ENCODE measurements around the gene ANO1.
"Not testable (repeated sequence)": the region's sequence is repeated elsewhere in the genome, so short reads cannot be mapped to it uniquely, and the experiment has no call there.

ANO1 gene

DNA sequence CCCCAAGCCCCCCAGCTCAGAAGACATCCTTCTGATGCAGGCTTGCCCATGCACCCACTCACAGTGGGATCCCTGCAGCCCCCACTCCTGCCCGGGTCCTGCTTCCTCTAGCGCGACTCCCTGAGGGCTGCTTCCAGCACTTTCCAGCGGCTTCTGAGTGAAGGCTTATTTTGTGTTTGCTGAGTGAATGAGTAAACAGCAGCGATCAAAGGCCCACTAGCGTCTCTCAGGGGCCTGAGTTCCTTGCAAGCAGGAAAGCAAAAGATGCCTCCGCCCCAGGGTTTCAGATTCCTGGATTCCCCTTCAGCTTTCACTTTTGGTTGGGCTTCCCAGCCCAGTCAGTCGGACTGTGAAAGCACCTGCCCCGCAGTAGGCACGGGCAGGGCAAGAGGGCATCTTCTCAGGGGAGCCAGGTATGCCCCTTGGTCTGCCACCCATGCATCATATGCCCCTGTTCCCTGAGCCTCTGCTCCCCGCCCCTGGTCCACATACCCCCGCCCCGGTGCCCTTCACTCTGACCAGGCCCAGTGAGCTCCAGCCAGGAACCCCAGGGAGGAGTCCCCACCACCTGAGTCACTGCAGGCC, 134.2 kb downstream of the ANO1 start:
- ATAC-seq, result no peak
- TF ChIP-seq ESRRG (CRISPR knock-in tag; IDR thresholded peaks at IDR 0.05) (no peak), ZNF70 (CRISPR knock-in tag; IDR thresholded peaks at IDR 0.05) (no peak), TOX (CRISPR knock-in tag; IDR thresholded peaks at IDR 0.05; ENCODE audit: borderline replicate concordance) (no peak), ZNF565 (CRISPR knock-in tag; conservative IDR thresholded peaks at IDR 0.05; ENCODE audit: low read depth) (no peak), TCF4 (CRISPR knock-in tag; IDR thresholded peaks at IDR 0.05; ENCODE audit: borderline replicate concordance) (no peak), BACH2 (CRISPR knock-in tag; IDR thresholded peaks at IDR 0.05; ENCODE audit: borderline replicate concordance) (no peak), CSDC2 (CRISPR knock-in tag; IDR thresholded peaks at IDR 0.05) (no peak), PPARA (CRISPR knock-in tag; IDR thresholded peaks at IDR 0.05; ENCODE audit: borderline replicate concordance) (no peak)
- TF ChIP-seq, protein P1, sequence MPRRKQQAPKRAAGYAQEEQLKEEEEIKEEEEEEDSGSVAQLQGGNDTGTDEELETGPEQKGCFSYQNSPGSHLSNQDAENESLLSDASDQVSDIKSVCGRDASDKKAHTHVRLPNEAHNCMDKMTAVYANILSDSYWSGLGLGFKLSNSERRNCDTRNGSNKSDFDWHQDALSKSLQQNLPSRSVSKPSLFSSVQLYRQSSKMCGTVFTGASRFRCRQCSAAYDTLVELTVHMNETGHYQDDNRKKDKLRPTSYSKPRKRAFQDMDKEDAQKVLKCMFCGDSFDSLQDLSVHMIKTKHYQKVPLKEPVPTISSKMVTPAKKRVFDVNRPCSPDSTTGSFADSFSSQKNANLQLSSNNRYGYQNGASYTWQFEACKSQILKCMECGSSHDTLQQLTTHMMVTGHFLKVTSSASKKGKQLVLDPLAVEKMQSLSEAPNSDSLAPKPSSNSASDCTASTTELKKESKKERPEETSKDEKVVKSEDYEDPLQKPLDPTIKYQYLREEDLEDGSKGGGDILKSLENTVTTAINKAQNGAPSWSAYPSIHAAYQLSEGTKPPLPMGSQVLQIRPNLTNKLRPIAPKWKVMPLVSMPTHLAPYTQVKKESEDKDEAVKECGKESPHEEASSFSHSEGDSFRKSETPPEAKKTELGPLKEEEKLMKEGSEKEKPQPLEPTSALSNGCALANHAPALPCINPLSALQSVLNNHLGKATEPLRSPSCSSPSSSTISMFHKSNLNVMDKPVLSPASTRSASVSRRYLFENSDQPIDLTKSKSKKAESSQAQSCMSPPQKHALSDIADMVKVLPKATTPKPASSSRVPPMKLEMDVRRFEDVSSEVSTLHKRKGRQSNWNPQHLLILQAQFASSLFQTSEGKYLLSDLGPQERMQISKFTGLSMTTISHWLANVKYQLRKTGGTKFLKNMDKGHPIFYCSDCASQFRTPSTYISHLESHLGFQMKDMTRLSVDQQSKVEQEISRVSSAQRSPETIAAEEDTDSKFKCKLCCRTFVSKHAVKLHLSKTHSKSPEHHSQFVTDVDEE (CRISPR knock-in tag; IDR thresholded peaks at IDR 0.05), result no peak

DNA sequence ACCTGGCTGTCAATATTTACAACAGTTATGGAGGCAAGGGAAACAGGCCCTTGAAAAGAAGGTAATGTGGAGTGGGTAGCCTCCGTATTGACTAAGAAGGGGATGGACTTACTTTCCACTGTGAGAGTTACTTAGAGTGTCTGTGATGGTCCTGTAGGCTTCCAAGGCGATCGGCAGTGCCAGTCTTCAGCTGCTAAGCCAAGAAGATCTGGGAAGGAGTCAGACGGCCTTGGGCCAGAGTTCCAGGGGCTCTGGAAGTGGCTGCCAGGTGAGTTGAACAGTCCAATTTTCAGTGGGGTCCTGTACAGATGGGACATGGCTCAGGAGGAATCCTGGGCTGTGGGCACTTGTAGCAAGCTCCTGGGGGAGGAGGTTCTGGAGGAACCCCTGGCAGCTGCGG, 139.3 kb downstream of the ANO1 start:
- ATAC-seq, result not testable (repeated sequence)

DNA sequence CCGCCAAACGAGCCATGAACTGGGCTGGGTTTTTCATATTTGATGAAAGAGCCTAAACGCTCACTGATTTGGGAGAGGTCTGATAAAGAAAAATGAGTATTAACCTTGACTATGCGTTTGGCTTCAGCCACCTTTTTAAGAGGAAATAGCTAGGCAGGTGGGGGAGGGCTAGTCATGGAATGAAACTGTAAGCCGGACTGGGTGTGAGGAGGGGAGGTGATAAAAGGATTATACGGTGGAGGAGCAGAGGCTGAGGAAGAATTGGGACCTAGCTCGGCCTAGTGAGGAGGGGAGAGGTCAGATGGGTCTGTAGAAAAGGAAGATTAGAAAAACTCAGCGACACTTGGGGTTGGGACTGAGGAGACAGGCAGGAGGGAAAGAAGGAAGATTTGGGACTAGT, 140.0 kb downstream of the ANO1 start:
- not testable (repeated sequence) for ATAC-seq

DNA sequence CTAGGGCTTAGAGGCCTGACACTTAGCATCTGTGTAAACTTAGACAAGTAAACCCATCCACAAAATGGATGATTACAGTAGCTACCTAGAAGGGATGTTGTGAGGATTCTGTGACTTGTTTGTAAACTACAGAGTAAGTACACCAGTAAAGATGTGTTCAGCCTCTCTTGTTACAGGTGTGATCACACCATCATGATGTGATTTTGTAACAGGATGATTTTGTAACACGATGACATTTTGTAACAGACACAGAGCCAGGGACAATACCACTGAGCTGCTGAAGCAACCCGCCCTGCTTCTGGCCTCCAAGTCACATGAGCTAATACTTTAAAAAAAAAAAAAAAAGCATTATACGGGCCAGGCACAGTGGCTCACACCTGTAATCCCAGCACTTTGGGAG, 142.0 kb downstream of the ANO1 start:
- TF ChIP-seq ZC3H10 (CRISPR knock-in tag; IDR thresholded peaks at IDR 0.05), result no peak
- no peak for ATAC-seq

DNA sequence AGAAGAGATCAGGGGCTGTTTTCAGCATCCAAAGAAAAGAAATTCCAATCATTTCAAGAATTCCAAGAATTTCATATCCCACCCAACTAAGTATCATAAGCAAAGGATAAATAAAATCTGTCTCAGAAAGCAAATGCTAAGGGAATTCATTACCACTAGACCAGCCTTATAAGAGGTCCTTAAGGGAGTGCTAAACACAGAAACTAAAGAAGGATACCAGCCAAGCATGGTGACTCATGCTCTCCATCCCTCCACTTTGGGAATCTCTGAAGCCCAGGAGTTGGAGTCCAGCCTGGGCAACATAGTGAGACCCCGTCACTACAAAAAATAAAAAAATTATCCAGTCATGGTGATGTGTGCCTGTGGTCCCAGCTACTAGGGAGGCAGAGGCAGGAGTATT, 142.8 kb downstream of the ANO1 start:
- ATAC-seq, result no peak; the same call in 2 of the 3 replicates
- TF ChIP-seq OSR1 (CRISPR knock-in tag; IDR thresholded peaks at IDR 0.05) (no peak), ZC3H10 (CRISPR knock-in tag; IDR thresholded peaks at IDR 0.05) (no peak), PPARA (CRISPR knock-in tag; IDR thresholded peaks at IDR 0.05; ENCODE audit: borderline replicate concordance) (no peak), ZNF8 (CRISPR knock-in tag; IDR thresholded peaks at IDR 0.05) (no peak), ZNF70 (CRISPR knock-in tag; IDR thresholded peaks at IDR 0.05) (no peak), TCF4 (CRISPR knock-in tag; IDR thresholded peaks at IDR 0.05; ENCODE audit: borderline replicate concordance) (no peak), GLIS3 (CRISPR knock-in tag; IDR thresholded peaks at IDR 0.05) (no peak), ARNTL (CRISPR knock-in tag; IDR thresholded peaks at IDR 0.05; ENCODE audit: borderline replicate concordance, low read depth) (no peak), BACH2 (CRISPR knock-in tag; IDR thresholded peaks at IDR 0.05; ENCODE audit: borderline replicate concordance) (no peak)
- TF ChIP-seq, protein P2, sequence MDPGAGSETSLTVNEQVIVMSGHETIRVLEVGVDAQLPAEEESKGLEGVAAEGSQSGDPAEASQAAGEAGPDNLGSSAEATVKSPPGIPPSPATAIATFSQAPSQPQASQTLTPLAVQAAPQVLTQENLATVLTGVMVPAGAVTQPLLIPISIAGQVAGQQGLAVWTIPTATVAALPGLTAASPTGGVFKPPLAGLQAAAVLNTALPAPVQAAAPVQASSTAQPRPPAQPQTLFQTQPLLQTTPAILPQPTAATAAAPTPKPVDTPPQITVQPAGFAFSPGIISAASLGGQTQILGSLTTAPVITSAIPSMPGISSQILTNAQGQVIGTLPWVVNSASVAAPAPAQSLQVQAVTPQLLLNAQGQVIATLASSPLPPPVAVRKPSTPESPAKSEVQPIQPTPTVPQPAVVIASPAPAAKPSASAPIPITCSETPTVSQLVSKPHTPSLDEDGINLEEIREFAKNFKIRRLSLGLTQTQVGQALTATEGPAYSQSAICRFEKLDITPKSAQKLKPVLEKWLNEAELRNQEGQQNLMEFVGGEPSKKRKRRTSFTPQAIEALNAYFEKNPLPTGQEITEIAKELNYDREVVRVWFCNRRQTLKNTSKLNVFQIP (CRISPR knock-in tag; IDR thresholded peaks at IDR 0.05; ENCODE audit: borderline replicate concordance, low read depth), result no peak
- TF ChIP-seq, protein P3, sequence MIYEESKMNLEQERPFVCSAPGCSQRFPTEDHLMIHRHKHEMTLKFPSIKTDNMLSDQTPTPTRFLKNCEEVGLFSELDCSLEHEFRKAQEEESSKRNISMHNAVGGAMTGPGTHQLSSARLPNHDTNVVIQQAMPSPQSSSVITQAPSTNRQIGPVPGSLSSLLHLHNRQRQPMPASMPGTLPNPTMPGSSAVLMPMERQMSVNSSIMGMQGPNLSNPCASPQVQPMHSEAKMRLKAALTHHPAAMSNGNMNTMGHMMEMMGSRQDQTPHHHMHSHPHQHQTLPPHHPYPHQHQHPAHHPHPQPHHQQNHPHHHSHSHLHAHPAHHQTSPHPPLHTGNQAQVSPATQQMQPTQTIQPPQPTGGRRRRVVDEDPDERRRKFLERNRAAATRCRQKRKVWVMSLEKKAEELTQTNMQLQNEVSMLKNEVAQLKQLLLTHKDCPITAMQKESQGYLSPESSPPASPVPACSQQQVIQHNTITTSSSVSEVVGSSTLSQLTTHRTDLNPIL (CRISPR knock-in tag; IDR thresholded peaks at IDR 0.05; ENCODE audit: low read depth), result no peak
- TF ChIP-seq, protein P1 (CRISPR knock-in tag; IDR thresholded peaks at IDR 0.05), result no peak
- TF ChIP-seq, protein P4, sequence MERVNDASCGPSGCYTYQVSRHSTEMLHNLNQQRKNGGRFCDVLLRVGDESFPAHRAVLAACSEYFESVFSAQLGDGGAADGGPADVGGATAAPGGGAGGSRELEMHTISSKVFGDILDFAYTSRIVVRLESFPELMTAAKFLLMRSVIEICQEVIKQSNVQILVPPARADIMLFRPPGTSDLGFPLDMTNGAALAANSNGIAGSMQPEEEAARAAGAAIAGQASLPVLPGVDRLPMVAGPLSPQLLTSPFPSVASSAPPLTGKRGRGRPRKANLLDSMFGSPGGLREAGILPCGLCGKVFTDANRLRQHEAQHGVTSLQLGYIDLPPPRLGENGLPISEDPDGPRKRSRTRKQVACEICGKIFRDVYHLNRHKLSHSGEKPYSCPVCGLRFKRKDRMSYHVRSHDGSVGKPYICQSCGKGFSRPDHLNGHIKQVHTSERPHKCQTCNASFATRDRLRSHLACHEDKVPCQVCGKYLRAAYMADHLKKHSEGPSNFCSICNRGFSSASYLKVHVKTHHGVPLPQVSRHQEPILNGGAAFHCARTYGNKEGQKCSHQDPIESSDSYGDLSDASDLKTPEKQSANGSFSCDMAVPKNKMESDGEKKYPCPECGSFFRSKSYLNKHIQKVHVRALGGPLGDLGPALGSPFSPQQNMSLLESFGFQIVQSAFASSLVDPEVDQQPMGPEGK (CRISPR knock-in tag; IDR thresholded peaks at IDR 0.05; ENCODE audit: borderline replicate concordance), result no peak

Measured in SK-N-SH treated with all-trans-retinoic acid at 6 μM for 48 hours (cell line).